HepG2 (cell line): ENCODE results near the gene MMD2. TPM values are rescaled to one million over a fixed set of nuclear protein-coding genes. Genes with fewer than 3 reads are reported as not detected.

Source experiments
- ATAC-seq: fragments of 200-7000 bp; cut with Tn5 transposase; 3 replicates; pipeline ENCODE4 v1.9.1; 2020; ENCODE audit warnings: mild to moderate bottlenecking, moderate library complexity
- BruUV-seq: library from RNA; stranded (reverse); fragments of 400-500 nt; replicated peaks from 2 replicates; lab custom pipeline; 2021; lab: Mats Ljungman, UMichigan
- CTCF ChIA-PET: fragments of 300-600 bp; formaldehyde crosslinking; extraction: SDS; loops from one replicate; lab custom pipeline; 2021; ENCODE audit warnings: low total read pairs, inconsistent platforms, low intra/inter-chr PET ratio; lab: Yijun Ruan, JAX
- POLR2A ChIA-PET: fragments of 350-600 bp; sonication (Branson Sonifier 250); formaldehyde crosslinking; loops from one replicate; lab custom pipeline; 2020; ENCODE audit warnings: antibody characterized with exemption, inconsistent platforms; lab: Yijun Ruan, JAX
- DNase-seq: peaks from one replicate; pipeline ENCODE4 v3.0.0-alpha.2; 2015; ENCODE audit warnings: low spot score
- FAIRE-seq: peaks from 3 replicates; lab custom pipeline; 2011; peaks lifted over from hg19 to GRCh38; lab: Jason Lieb, UNC
- H2AFZ ChIP-seq: one replicate; pipeline ENCODE4 v1.6.1; 2011; ENCODE audit warnings: low read length, inconsistent platforms
- H3K27ac ChIP-seq: fragments of 300-600 bp; 3 replicates; pipeline ENCODE4 v1.8.0; 2011; ENCODE audit warnings: mixed run types, mild to moderate bottlenecking, mixed read lengths, low read length, inconsistent platforms; ENCODE audit not compliant: insufficient read depth; ENCODE audit errors: extremely low read length
- H3K27me3 ChIP-seq, 2 experiments: fragments of 200-600 bp in 1 of 2; 2 replicates in 1 of 2; 3 replicates in 1 of 2; pipeline versions ENCODE4 v1.6.0 to v1.8.0; 2011; ENCODE audit warnings: low read length in 2 of 2, mild to moderate bottlenecking in 2 of 2, moderate library complexity in 2 of 2, inconsistent platforms in 1 of 2; ENCODE audit not compliant: insufficient read depth in 2 of 2, control insufficient read depth in 1 of 2
- H3K36me3 ChIP-seq, 2 experiments: fragments of 200-600 bp in 1 of 2; replicated peaks in 1 of 2; 2 replicates in 1 of 2; 3 replicates in 1 of 2; pipeline versions ENCODE4 v1.5.1 to v1.8.0; 2011; ENCODE audit warnings: low read length in 2 of 2, inconsistent platforms in 1 of 2; ENCODE audit not compliant: insufficient read depth in 2 of 2, control insufficient read depth in 1 of 2
- H3K4me1 ChIP-seq: 2 replicates; pipeline ENCODE4 v1.5.1; 2012; ENCODE audit warnings: low read length, inconsistent platforms; ENCODE audit not compliant: insufficient read depth
- H3K4me2 ChIP-seq: 2 replicates; pipeline ENCODE4 v1.6.0; 2011; ENCODE audit warnings: low read depth, low read length, inconsistent platforms
- H3K4me3 ChIP-seq, 3 experiments: fragments of 200-600 bp in 1 of 3; sonication (generic), shearing (Covaris generic) in 1 of 3; replicated peaks in 1 of 3; 2 replicates each; pipeline ENCODE4 v1.5.1; 2011 to 2016; ENCODE audit warnings: low read length in 3 of 3, inconsistent platforms in 2 of 3, low read depth in 2 of 3, mild to moderate bottlenecking in 2 of 3, control low read depth in 1 of 3, mixed read lengths in 1 of 3; ENCODE audit not compliant: insufficient read depth in 1 of 3
- H3K79me2 ChIP-seq: one replicate; pipeline ENCODE4 v1.6.1; 2011; ENCODE audit warnings: low read length, inconsistent platforms; ENCODE audit not compliant: insufficient read depth
- H3K9ac ChIP-seq: 2 replicates; pipeline ENCODE4 v1.6.0; 2011; ENCODE audit warnings: mild to moderate bottlenecking, low read depth, low read length, inconsistent platforms; ENCODE audit not compliant: insufficient read depth
- H3K9me3 ChIP-seq: 2 replicates; pipeline ENCODE4 v1.5.1; 2012; ENCODE audit warnings: mild to moderate bottlenecking, low read length
- H4K20me1 ChIP-seq: 2 replicates; pipeline ENCODE4 v1.6.0; 2011; ENCODE audit warnings: inconsistent platforms, mild to moderate bottlenecking, low read length, moderate library complexity; ENCODE audit not compliant: insufficient read depth
- BRF2 ChIP-seq: sonication (generic); formaldehyde crosslinking; IDR thresholded peaks from 2 replicates; pipeline ENCODE4 v1.8.1; 2022; ENCODE audit warnings: mild to moderate bottlenecking, missing genetic modification reagents
- ETV5 ChIP-seq: IDR thresholded peaks from 2 replicates; pipeline ENCODE4 v1.6.1; 2018; ENCODE audit warnings: missing biosample characterization, missing genetic modification reagents, inconsistent platforms, borderline replicate concordance
- FOXO4 ChIP-seq: sonication (generic); formaldehyde crosslinking; conservative IDR thresholded peaks from 2 replicates; pipeline ENCODE4 v1.8.1; 2023; ENCODE audit warnings: missing genetic modification reagents
- MTA3 ChIP-seq: sonication (generic); formaldehyde crosslinking; IDR thresholded peaks from 2 replicates; pipeline ENCODE4 v1.4.0; 2020; ENCODE audit warnings: missing genetic modification reagents
- MZF1 ChIP-seq: sonication (generic); formaldehyde crosslinking; IDR thresholded peaks from 2 replicates; pipeline ENCODE4 v1.8.1; 2023; ENCODE audit warnings: mild to moderate bottlenecking, missing genetic modification reagents, borderline replicate concordance
- NRL ChIP-seq: sonication (generic); formaldehyde crosslinking; IDR thresholded peaks from 2 replicates; pipeline ENCODE4 v1.5.0; 2020; ENCODE audit warnings: missing genetic modification reagents, mild to moderate bottlenecking, moderate library complexity, borderline replicate concordance
- PRDM4 ChIP-seq: sonication (generic); formaldehyde crosslinking; IDR thresholded peaks from 2 replicates; pipeline ENCODE4 v1.9.0; 2021; ENCODE audit warnings: missing genetic modification reagents, borderline replicate concordance
- TOPORS ChIP-seq: sonication (generic); formaldehyde crosslinking; IDR thresholded peaks from 2 replicates; pipeline ENCODE4 v1.8.0; 2023; ENCODE audit warnings: mild to moderate bottlenecking, missing genetic modification reagents
- ZBTB34 ChIP-seq: sonication (generic); formaldehyde crosslinking; IDR thresholded peaks from 2 replicates; pipeline ENCODE4 v1.8.0; 2022; ENCODE audit warnings: mild to moderate bottlenecking, missing genetic modification reagents
- ZKSCAN1 ChIP-seq: fragments of 150-350 bp; IDR thresholded peaks from 2 replicates; pipeline ENCODE4 v1.6.1; 2014; ENCODE audit warnings: low read length
- ZNF143 ChIP-seq: sonication (generic); formaldehyde crosslinking; IDR thresholded peaks from 2 replicates; pipeline ENCODE4 v1.4.0; 2020; ENCODE audit warnings: missing genetic modification reagents
- ZNF550 ChIP-seq: sonication (generic); formaldehyde crosslinking; IDR thresholded peaks from 2 replicates; pipeline ENCODE4 v1.4.0; 2020; ENCODE audit warnings: mild to moderate bottlenecking, missing genetic modification reagents, borderline replicate concordance
- ZNF597 ChIP-seq: sonication (generic); formaldehyde crosslinking; IDR thresholded peaks from 2 replicates; pipeline ENCODE4 v1.5.0; 2020; ENCODE audit warnings: missing genetic modification reagents
- ZNF672 ChIP-seq: sonication (generic); formaldehyde crosslinking; IDR thresholded peaks from 2 replicates; pipeline ENCODE4 v1.8.1; 2022; ENCODE audit warnings: missing genetic modification reagents
- ZNF678 ChIP-seq: sonication (generic); formaldehyde crosslinking; IDR thresholded peaks from 2 replicates; pipeline ENCODE4 v1.4.0; 2020; ENCODE audit warnings: mild to moderate bottlenecking, missing genetic modification reagents
- ZNF703 ChIP-seq: sonication (generic); formaldehyde crosslinking; IDR thresholded peaks from 2 replicates; pipeline ENCODE4 v1.5.1; 2020; ENCODE audit warnings: missing genetic modification reagents, mild to moderate bottlenecking, moderate library complexity, borderline replicate concordance
- WGBS: methylation state at CpG from one replicate; pipeline ENCODE4 v1.1.6; 2017; ENCODE audit warnings: low lambda C conversion rate; 5-methylcytosine and 5-hydroxymethylcytosine counted together
- in situ Hi-C: cut with HindIII; loops from 2 replicates; pipeline ENCODE4 v1.10.0; 2017; ENCODE audit warnings: low pct_unique_long_range_greater_than_20kb; ENCODE audit not compliant: extremely low pct_ligation_motif_present
- intact Hi-C: fragments of 100-400 bp; cut with micrococcal nuclease; formaldehyde crosslinking; loops from one replicate; pipeline ENCODE4 v1.10.0; 2022; ENCODE audit not compliant: unreplicated experiment
- polyA plus RNA-seq, 8 experiments: library from polyadenylated mRNA; depleted of rRNA in 3 of 8; stranded (reverse) in 7 of 8; unstranded in 1 of 8; fragments of >200 nt; fragmentation: Illumina TruSeq in 4 of 8; extraction: Trizol in 4 of 8; gene quantifications; 2 replicates each; pipeline versions ENCODE4 v1.2.1 to v1.2.3, GENCODE V29; 2011 to 2016; ENCODE audit warnings: low read depth in 4 of 8, missing spikeins in 1 of 8, mixed read lengths in 1 of 8; ENCODE audit not compliant: insufficient read depth in 1 of 8
- total RNA-seq, 5 experiments: library from RNA; depleted of rRNA; stranded (reverse); fragments of >200 nt; fragmentation: Illumina TruSeq; extraction: Trizol; gene quantifications; 2 replicates each; pipeline ENCODE4 v1.2.3, GENCODE V29; 2016; ENCODE audit warnings: low read depth in 1 of 5

MMD2 gene
- total and polyA plus RNA-seq, 2 of the 13 experiments (the other 11 are each of a cell fraction or from before 2014, with no cell fraction given) = not detected

- H2AFZ ChIP-seq = no peak overlapping the region
- H3K27me3 ChIP-seq = peaks cover 3 to 35% of the 10 kb centered on the region in 2 experiments
Measured at GRCh38 chr7:4871056-4871680, 87.8 kb downstream of the MMD2 start.

More at GRCh38 chr7:4871056-4871680, 87.8 kb downstream of the MMD2 start:
- Histone ChIP-seq H3K4me1 (peaks cover 9% of the 10 kb centered on the region; the same call in 1 of the 2 replicates), H3K4me3 (no peak overlapping the region), H3K9me3 (no peaks in the 10 kb centered on the region), H3K36me3 (no peaks in the 10 kb centered on the region), H3K27ac (no peak overlapping the region), H4K20me1 (no peaks in the 10 kb centered on the region), H3K4me2 (no peak overlapping the region), H3K9ac (no peak overlapping the region), H3K79me2 (no peaks in the 10 kb centered on the region)
- WGBS = 60% methylated on average over 12 of the region's 23 CpGs
- BruUV-seq = no TSS peak
- no peak for FAIRE-seq
- intact Hi-C loops = no loop called here
- no peak for TF ChIP-seq ZNF550 (CRISPR knock-in tag)
- TF ChIP-seq ETV5 (CRISPR knock-in tag) = no peak
- TF ChIP-seq ZNF143 (CRISPR knock-in tag) = no peak
- TF ChIP-seq PRDM4 (CRISPR knock-in tag) = no peak
- TF ChIP-seq TOPORS (CRISPR knock-in tag) = no peak
- no peak for TF ChIP-seq ZNF678 (CRISPR knock-in tag)
- no peak for TF ChIP-seq ZNF672 (CRISPR knock-in tag)
- no peak for TF ChIP-seq MTA3 (CRISPR knock-in tag)
- TF ChIP-seq ZBTB34 (CRISPR knock-in tag) = no peak
- TF ChIP-seq BRF2 = no peak
- no peak for TF ChIP-seq NRL (CRISPR knock-in tag)
- no peak for TF ChIP-seq ZKSCAN1
- TF ChIP-seq ZNF703 (CRISPR knock-in tag) = no peak
- no peak for TF ChIP-seq MZF1 (CRISPR knock-in tag)
- no peak for TF ChIP-seq FOXO4
- no peak for TF ChIP-seq ZNF597 (CRISPR knock-in tag)
- DNase-seq = no peak
- ChIA-PET CTCF (no interaction called here), POLR2A (no interaction called here)
- in situ Hi-C loops = no loop called here
- ATAC-seq = peak; percentile 33; the same call in 1 of the 3 replicates
